Activated naive CD8-positive, alpha-beta T cell treated with anti-CD3 and anti-CD28 coated beads, Interleukin-2, amount 10 ng/mL, durations not matched to agents 7 days and 5 days (primary cell): Measurements from ENCODE around the gene CDH13. TPM values are rescaled to one million over a fixed set of nuclear protein-coding genes. Genes with fewer than 3 reads are reported as not detected.

Experiments used
- ATAC-seq: fragments of 150-1000 bp; cut with Tn5 transposase; one replicate; pipeline ENCODE4 v1.10.0; 2021; ENCODE audit warnings: low read depth, moderate library complexity
- POLR2A ChIA-PET: fragments of 350-600 bp; sonication (Branson Sonifier 250); formaldehyde crosslinking; loops from one replicate; lab custom pipeline; 2021; ENCODE audit warnings: antibody characterized with exemption; lab: Charles Lee
- DNase-seq: peaks from one replicate; pipeline ENCODE4 v3.0.0; 2021
- H3K27ac Mint-ChIP-seq: one replicate; pipeline ENCODE4 v1.8.0; 2022; ENCODE audit warnings: mild to moderate bottlenecking, mixed read lengths
- H3K27me3 Mint-ChIP-seq: one replicate; pipeline ENCODE4 v1.8.0; 2022; ENCODE audit warnings: mild to moderate bottlenecking, moderate library complexity, mixed read lengths
- H3K36me3 Mint-ChIP-seq: one replicate; pipeline ENCODE4 v1.8.0; 2021; ENCODE audit warnings: mild to moderate bottlenecking, mixed read lengths
- H3K4me1 Mint-ChIP-seq: one replicate; pipeline ENCODE4 v1.8.0; 2021; ENCODE audit warnings: mixed read lengths
- H3K4me3 Mint-ChIP-seq: one replicate; pipeline ENCODE4 v1.8.0; 2022; ENCODE audit warnings: mild to moderate bottlenecking, moderate library complexity, mixed read lengths
- H3K9me3 Mint-ChIP-seq: one replicate; pipeline ENCODE4 v1.8.0; 2021; ENCODE audit warnings: mixed read lengths
- total RNA-seq, 2 experiments: library from RNA; stranded (reverse); gene quantifications; one replicate each; pipeline ENCODE4 v1.2.3, GENCODE V29; 2021

Gene CDH13
- total RNA-seq, 2 experiments from 2014 or later: not detected

DNA sequence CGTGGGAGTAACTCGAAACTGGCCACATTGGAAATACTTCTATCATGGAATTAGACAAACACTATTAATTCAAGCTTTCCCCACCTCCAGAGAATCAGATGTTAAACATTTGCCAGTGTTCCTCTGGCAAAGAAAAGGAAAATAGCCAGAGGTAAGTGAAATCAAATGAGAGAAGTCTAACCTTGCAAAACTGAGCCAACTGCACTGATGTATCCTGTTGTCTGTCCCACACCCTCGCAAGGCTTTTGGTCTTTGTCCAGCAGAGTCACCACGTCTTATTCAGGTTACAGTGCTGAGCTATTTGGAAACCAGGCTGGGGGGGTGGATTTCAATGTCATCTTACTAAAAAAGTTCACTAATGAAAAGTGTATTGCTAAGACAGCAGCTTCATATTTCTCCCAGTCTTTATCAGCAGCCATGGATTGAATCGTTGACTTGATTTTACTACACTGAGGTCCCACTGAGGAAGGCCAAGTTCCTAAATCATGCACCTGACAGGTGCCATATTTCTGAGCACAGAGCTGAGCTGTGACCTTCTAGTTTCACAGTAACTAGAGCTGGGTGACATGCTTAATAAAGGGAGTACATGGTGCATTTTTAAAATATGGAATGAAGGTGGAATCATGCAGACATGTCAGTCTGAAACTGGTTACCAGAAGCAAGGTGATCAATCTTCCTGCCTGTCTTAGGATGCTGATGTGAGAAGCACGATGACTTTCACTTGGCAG, 1095.9 kb downstream of the CDH13 start:
- Mint-ChIP-seq H3K36me3 (peaks cover 4% of the 10 kb centered on the region), H3K4me1 (peaks cover 14% of the 10 kb centered on the region), H3K9me3 (peaks cover 20% of the 10 kb centered on the region), H3K27me3 (peaks cover 10% of the 10 kb centered on the region), H3K4me3 (no peak overlapping the region), H3K27ac (no peak overlapping the region)
- no peak for DNase-seq
- POLR2A ChIA-PET: no interaction called here
- no peak for ATAC-seq

DNA sequence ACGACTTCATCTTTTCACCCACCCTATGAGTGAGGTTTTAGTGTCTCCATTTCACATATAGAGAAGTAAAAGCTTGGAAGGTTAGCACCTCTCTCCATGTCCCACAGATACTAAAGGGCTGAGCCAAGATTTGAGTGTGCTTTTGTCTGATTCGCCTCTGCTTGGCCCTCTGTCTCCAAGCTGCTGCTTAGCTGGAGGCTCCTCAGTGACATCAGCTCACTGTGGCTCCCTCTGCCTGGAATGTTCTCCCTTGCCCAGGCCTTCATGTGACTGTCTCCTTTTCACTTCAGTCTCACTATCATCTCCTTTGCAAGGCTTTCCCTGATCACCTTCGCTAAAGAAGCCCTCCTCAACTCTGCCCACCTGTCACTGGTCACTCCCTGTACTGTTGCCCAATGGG, 1096.5 kb downstream of the CDH13 start:
- Mint-ChIP-seq H3K36me3 (peaks cover 6% of the 10 kb centered on the region), H3K4me1 (peaks cover 18% of the 10 kb centered on the region), H3K4me3 (no peak overlapping the region), H3K27ac (no peak overlapping the region), H3K9me3 (peaks cover 20% of the 10 kb centered on the region), H3K27me3 (peaks cover 12% of the 10 kb centered on the region)
- POLR2A ChIA-PET: no interaction called here
- ATAC-seq (no peak), DNase-seq (no peak)

DNA sequence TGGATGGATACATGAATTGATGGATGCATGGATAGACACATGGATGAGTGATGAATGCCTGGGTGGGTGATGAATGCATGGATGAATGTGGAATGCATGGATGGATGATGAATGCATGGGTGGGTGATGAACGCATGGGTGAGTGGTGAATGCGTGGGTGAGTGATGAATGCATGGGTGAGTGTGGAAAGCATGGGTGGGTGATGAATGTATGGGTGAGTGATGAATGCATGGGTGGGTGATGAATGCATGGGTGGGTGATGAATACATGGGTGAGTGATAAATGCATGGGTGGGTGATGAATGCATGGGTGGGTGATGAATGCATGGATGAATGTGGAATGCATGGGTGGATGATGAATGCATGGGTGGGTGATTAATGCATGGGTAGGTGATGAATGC, 1097.1 kb downstream of the CDH13 start:
- Mint-ChIP-seq H3K36me3 (peaks cover 8% of the 10 kb centered on the region), H3K27me3 (peaks cover 12% of the 10 kb centered on the region), H3K27ac (peak overlapping the region; percentile 11), H3K4me1 (peaks cover 18% of the 10 kb centered on the region), H3K4me3 (no peak overlapping the region), H3K9me3 (peaks cover 22% of the 10 kb centered on the region)
- no peak for ATAC-seq
- DNase-seq: no peak
- POLR2A ChIA-PET: no interaction called here

DNA sequence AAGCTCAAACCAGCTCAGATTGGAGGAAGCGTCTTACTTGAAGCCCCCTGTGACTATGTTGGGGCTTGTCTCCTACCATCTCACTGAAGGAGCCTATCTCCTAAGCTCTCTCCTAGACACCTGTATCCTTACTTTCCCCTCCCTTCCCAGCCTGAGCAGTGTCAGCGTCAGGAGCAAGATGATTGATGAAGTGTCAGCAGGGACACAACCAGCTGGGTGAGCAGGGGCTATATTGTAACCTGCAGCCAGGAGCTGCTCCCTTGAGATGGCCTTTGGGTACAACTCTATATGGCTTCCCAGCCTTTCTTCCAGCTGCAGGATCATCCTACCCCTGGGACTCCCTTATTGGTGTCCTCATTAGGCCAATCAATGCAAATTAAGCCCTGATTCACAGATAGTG, 1097.8 kb downstream of the CDH13 start:
- POLR2A ChIA-PET: no interaction called here
- Mint-ChIP-seq H3K27ac (no peak overlapping the region), H3K4me1 (peaks cover 18% of the 10 kb centered on the region), H3K27me3 (peaks cover 12% of the 10 kb centered on the region), H3K9me3 (peaks cover 22% of the 10 kb centered on the region), H3K4me3 (no peak overlapping the region), H3K36me3 (peaks cover 8% of the 10 kb centered on the region)
- ATAC-seq (no peak), DNase-seq (no peak)

DNA sequence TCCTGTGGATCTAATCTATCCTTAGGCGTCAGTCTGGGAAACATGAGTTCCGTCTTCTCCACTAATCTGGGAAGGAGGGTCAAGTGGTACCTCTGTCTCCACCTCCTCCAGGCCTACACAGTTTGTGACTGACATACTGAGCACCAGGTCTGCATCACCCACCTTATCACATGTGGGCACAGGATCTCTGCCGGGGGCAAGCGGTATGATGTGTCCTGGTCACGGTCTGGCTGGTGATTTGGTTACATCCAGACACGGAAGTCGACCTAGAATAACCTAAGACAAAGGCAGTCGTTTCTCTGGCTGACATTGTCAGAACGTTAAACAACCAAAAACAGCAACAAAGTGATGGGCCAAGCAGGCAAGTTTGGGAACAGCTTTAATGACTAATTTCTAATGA, 1098.5 kb downstream of the CDH13 start:
- ATAC-seq: no peak
- peaks cover 22% of the 10 kb centered on the region for H3K9me3 Mint-ChIP-seq
- H3K36me3 Mint-ChIP-seq: peaks cover 8% of the 10 kb centered on the region
- peaks cover 12% of the 10 kb centered on the region for H3K27me3 Mint-ChIP-seq
- DNase-seq: no peak
- H3K4me1 Mint-ChIP-seq: peaks cover 18% of the 10 kb centered on the region
- POLR2A ChIA-PET: no interaction called here
- no peak overlapping the region for H3K27ac Mint-ChIP-seq
- no peak overlapping the region for H3K4me3 Mint-ChIP-seq

DNA sequence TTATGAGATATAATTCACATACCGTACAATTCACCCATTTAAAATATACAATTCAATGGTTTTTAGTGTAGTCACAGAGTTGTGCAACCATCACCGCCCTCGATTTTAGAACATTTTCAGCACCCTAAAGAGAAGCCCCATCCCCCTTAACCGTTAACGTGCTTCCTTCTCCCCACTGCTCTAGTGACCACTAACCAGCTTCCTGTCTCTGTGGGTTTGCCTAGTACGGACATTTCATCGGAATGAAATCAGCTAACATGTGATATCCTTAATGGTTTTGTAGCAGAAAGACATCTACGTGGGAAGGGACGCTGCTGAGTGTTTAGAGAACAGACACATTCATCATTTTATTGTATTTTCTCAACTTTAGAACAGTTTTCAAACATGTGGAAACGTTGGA, 1100.2 kb downstream of the CDH13 start:
- ATAC-seq (peak; percentile 86), DNase-seq (peak; percentile 35)
- H3K36me3 Mint-ChIP-seq: peaks cover 12% of the 10 kb centered on the region
- H3K27me3 Mint-ChIP-seq: peaks cover 16% of the 10 kb centered on the region
- peaks cover 30% of the 10 kb centered on the region for H3K9me3 Mint-ChIP-seq
- POLR2A ChIA-PET: no interaction called here
- H3K4me3 Mint-ChIP-seq: peak overlapping the region; percentile 32
- peak overlapping the region; percentile 74 for H3K27ac Mint-ChIP-seq
- peaks cover 18% of the 10 kb centered on the region for H3K4me1 Mint-ChIP-seq

DNA sequence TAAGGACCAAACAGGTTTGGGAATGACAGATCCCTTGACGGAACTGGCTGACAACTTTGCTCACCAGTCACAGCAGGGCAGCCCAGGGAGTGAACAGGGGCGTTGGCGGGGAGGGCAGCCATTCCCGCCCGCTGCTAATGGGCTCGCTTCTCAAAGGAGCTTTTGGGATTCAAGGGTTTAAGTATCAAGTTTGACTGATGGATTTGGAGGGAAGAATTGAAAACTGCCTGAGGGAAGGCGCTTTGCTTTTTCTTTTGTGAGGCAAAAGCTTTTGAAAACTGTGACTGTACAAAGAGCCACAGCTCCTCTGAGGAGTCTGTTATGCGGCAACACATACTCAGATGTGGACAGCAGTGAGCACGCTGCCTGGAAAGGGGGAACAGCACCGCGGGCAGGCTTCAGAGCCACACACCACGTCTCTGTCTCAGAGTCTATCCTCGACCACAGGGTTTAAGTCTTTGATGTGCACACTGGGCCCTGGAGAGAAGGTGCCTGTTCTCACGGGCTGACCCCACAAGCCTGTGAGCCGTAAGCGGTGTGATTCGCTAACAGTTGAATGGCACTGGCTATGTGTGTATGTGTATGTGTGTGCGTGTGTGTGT, 1101.1 kb downstream of the CDH13 start:
- peak overlapping the region; percentile 74 for H3K27ac Mint-ChIP-seq
- H3K27me3 Mint-ChIP-seq: peaks cover 12% of the 10 kb centered on the region
- peaks cover 12% of the 10 kb centered on the region for H3K36me3 Mint-ChIP-seq
- DNase-seq (no peak), ATAC-seq (no peak)
- peaks cover 30% of the 10 kb centered on the region for H3K9me3 Mint-ChIP-seq
- peaks cover 18% of the 10 kb centered on the region for H3K4me1 Mint-ChIP-seq
- H3K4me3 Mint-ChIP-seq: no peak overlapping the region
- POLR2A ChIA-PET: no interaction called here

DNA sequence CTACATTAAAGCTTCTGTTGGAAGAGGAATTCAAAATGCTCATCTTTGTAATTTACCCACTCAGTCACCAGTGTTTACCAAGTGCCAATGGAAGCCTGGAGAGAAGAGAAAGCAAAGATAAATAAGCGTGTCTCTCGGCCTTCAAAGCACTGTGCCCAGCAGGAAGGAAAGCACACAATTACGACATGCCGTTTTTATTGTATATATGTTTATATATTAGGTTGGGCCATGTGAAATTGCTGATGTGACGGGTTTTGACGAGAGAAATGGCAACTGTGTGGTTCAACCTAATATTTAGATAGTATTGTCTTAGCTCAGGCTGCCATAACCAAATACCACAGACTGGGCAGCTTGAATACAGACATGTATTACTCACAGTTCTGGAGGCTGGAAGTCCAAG, 1101.7 kb downstream of the CDH13 start:
- no peak for ATAC-seq
- POLR2A ChIA-PET: no interaction called here

DNA sequence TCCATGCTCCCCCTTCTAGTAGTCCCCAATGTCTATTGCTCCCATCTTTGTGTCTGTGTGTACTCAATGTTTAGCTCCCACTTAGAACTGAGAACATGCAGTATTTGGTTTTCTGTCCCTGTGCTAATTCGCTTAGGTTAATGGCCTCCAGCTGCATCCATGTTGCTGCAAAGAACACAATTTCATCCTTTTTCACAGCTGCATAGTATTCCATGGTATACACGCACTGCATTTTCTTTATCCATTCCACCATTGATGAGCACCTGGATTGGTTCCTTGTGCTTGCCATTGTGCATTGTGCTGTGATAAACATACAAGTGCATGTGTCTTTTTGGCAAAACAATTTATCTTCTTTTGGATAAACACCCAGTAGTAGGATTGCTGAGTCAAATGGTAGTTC, 1104.0 kb downstream of the CDH13 start:
- no peak overlapping the region for H3K4me3 Mint-ChIP-seq
- H3K36me3 Mint-ChIP-seq: peaks cover 16% of the 10 kb centered on the region
- H3K27ac Mint-ChIP-seq: no peak overlapping the region
- DNase-seq: no peak
- ATAC-seq: no peak
- peaks cover 9% of the 10 kb centered on the region for H3K27me3 Mint-ChIP-seq
- H3K9me3 Mint-ChIP-seq: peaks cover 30% of the 10 kb centered on the region
- H3K4me1 Mint-ChIP-seq: peaks cover 16% of the 10 kb centered on the region
- POLR2A ChIA-PET: no interaction called here

More for the DNA sequence above, 1101.7 kb downstream of the CDH13 start:
- Mint-ChIP-seq H3K9me3 (peaks cover 30% of the 10 kb centered on the region), H3K27me3 (peaks cover 11% of the 10 kb centered on the region), H3K27ac (no peak overlapping the region), H3K4me1 (peaks cover 18% of the 10 kb centered on the region), H3K36me3 (peaks cover 12% of the 10 kb centered on the region), H3K4me3 (no peak overlapping the region)
- no peak for DNase-seq

DNA sequence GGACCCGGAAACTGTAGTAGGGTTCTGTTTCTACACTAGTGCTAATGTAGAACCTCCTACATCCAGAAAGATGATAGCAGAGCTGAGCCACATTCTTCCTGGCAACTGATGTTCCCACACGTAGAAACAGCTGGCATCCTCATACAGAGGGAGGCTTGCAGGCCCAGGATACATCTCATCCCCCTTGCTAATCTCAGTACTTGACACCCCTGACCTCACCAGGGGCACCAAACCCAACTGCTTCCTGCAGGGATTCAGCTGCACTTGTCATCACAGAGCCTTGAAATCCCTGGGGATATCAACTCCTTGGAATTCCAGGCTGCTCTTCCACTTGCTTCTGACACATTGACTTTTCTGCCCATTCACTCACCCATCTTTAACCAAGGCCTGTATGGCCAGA, 1105.8 kb downstream of the CDH13 start:
- Mint-ChIP-seq H3K4me1 (peaks cover 5% of the 10 kb centered on the region), H3K4me3 (no peak overlapping the region), H3K27ac (no peak overlapping the region), H3K9me3 (peaks cover 27% of the 10 kb centered on the region), H3K27me3 (peaks cover 9% of the 10 kb centered on the region), H3K36me3 (peaks cover 12% of the 10 kb centered on the region)
- ATAC-seq (no peak), DNase-seq (no peak)
- POLR2A ChIA-PET: no interaction called here

DNA sequence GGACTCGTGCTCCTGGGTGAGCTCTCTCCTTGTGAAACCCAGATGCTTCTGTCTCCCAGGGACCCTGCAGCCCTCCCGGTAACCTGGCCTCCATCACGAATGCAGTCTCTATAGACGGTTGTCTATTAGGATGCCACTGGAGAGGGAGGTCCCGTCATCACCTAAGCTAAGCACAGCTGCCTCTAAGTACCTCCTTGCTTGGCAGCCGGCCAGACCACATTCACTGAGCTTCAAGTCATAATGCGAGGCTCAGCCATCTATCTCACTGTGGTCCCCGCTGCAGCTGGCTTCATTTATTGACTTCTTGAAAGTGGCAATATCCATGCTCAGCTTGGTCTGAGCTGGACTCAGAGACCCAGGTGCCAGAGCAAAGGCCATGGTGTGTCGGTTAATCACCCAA, 1106.5 kb downstream of the CDH13 start:
- H3K27me3 Mint-ChIP-seq: peaks cover 6% of the 10 kb centered on the region
- H3K36me3 Mint-ChIP-seq: peaks cover 10% of the 10 kb centered on the region
- no peaks in the 10 kb centered on the region for H3K4me1 Mint-ChIP-seq
- ATAC-seq (no peak), DNase-seq (no peak)
- no peak overlapping the region for H3K27ac Mint-ChIP-seq
- POLR2A ChIA-PET: no interaction called here
- H3K9me3 Mint-ChIP-seq: peaks cover 25% of the 10 kb centered on the region
- H3K4me3 Mint-ChIP-seq: no peak overlapping the region

DNA sequence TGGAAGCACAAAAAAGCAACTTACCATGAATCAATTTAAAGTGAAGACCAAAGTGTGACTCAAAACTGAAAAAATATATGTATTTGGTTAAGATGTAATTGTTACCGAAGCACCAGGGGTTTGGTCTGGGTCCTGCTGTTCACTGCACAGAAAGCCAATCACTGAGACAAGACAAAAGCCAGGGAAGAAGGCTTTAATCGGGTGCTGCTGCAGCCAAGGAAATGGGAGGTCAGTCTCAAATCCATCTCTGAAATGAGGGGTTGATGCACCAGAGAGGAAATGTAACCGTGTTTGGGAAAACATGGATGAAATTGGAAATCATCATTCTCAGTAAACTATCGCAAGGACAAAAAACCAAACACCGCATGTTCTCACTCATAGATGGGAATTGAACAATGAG, 1107.4 kb downstream of the CDH13 start:
- peaks cover 6% of the 10 kb centered on the region for H3K27me3 Mint-ChIP-seq
- peaks cover 24% of the 10 kb centered on the region for H3K9me3 Mint-ChIP-seq
- POLR2A ChIA-PET: no interaction called here
- peaks cover 9% of the 10 kb centered on the region for H3K36me3 Mint-ChIP-seq
- H3K4me3 Mint-ChIP-seq: no peak overlapping the region
- DNase-seq: no peak
- H3K27ac Mint-ChIP-seq: no peak overlapping the region
- ATAC-seq: no peak
- H3K4me1 Mint-ChIP-seq: no peaks in the 10 kb centered on the region

DNA sequence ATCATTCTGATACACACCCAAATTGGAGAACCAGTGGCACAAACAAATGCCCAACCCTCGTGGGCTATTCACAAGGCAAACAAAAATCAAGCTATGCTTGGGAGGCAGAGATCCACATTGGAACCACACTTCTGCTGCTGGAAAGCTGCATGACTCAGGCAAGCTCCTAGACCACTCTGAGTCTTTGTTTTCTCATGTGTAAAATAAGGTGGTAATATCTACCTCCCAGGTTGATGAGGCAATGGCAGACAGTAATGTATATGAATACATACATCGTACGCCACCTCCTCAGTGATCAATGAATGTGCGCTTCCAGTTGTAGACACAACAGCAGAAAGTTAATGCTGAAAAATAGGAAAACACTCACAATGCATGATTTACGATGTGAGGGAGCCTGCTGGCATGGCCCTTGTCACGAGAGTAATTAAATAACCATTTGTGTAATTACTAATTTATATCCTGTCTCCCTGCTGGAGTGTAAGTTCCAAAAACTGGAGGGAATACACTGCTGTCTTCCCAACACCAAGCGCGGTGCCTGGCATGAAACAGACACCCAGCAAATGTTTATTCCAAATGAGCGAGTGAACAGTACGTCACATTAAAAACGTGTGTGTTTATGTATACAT, 1111.1 kb downstream of the CDH13 start:
- no peaks in the 10 kb centered on the region for H3K4me1 Mint-ChIP-seq
- H3K27ac Mint-ChIP-seq: no peak overlapping the region
- ATAC-seq: no peak
- H3K27me3 Mint-ChIP-seq: peaks cover 2% of the 10 kb centered on the region
- no peak for DNase-seq
- H3K4me3 Mint-ChIP-seq: no peak overlapping the region
- POLR2A ChIA-PET: no interaction called here
- peaks cover 16% of the 10 kb centered on the region for H3K9me3 Mint-ChIP-seq
- peaks cover 4% of the 10 kb centered on the region for H3K36me3 Mint-ChIP-seq
